Ramos (cell line): ENCODE data around the gene OPCML.
"Not testable (repeated sequence)": the region's sequence is repeated elsewhere in the genome, so short reads cannot be mapped to it uniquely, and the experiment has no call there.

Source experiments
- in situ Hi-C: fragments of 300-500 bp; cut with MboI; formaldehyde crosslinking; loops from one replicate; pipeline ENCODE4 v1.14.3; 2022; ENCODE audit warnings: low sequenced_read_pairs; ENCODE audit not compliant: unreplicated experiment

The OPCML gene

DNA sequence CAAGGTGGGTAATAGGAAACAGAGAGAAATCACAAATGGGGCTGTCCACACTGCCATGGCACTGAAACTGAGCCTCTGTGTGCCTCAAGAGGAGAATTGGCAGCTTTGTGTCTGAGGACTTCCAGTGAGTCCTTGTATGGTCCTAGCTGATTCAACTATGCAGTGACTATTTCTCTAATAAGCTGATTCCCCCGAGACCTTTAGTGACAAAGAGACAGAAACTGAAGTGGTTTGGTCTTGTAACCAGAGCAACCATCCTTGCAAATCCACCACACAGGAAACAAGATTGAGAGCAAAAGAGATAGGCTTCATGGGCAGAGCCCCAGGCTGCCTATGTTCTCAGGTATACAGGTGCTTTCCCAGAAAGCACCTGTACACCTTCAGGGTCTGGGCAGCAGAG lies 1123.4 kb downstream of the OPCML start:
- in situ Hi-C loops = no loop called here

DNA sequence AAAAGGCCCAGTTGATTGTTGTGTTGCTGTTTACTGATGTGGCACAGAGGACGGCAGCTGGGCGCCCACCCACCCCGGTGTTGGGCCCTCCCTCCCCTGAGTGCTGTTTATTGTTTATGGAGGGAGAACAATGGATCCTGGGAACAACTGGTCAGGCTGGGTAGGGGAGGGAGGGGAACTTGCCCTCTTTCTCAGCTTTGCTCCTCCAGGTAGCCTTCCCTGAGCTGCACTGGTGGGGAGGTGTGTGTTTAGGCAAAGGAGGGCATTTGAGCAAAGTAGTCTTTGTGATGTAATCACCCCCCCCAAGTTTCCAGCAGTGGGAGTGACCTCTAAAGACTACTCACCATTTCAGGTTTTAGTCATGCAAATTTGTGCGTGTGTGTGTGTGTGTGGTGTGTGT lies 1126.6 kb downstream of the OPCML start:
- in situ Hi-C loops = no loop called here

DNA sequence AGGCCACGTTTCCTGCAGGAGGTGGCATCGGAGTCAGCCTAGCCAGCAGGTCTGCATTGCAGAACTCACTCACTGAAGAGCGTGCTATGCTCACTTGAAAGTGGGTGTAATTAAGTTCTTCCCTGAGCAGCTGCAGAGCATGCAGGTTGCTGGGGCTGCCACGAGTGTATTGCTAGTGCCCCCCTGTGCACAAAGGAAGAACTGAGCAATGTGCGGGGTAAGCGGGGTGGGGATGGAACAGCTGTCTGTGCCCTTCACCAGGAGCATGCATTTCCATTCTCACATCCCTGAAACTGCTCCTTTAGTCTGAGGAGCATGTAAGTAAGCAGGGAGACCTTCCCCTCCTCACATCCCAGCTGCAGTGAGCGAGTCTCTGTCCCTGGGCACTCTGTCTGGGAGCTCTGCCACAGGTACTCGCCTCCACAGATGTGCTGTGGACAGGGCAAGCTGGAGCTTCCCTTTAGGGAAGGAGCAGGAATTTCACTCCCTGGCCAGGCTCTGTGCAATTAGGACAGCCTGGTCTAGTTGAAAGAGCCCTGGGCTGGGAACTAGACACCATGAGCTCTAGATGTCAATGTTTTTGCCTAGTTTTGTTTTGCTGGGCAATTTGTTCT lies 1130.1 kb downstream of the OPCML start:
- in situ Hi-C loops = no loop called here

DNA sequence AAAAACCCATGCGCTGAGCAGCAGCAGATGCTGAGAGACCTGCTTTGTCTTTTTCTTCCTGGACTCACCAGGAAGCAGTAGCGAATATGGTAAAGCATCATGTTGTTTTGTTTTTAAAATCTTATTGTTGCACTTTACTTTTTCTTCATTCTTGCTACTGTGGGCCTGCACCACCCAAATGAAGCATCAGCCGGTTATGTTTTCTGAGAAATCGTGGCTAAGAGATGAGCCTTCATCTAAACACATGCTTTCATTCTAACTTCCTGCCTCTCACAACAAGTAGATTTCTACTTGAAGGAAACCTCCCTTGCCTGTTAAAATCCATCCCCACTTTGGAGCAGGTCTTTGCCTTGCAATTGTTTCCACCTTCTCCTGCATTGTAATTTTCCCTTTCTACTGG lies 1136.0 kb downstream of the OPCML start:
- in situ Hi-C loops = no loop called here

DNA sequence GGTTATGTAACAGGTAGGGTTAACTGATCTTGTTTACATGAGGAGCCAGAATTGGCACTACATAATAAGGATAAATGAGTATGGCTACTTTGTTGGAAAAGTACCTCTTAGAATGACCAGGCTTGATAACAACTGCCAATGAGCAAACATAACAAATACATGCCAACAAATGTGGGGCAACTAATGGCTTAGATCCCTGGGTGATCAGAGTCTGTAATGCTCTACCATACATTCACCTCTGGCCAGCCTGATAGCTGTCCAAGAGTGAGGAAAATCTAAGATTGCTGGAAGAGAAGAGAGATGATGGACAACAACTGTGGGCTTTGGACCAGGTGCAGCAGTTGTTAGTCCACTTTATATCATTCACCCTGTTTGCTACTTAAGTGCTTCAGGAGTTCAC lies 1136.9 kb downstream of the OPCML start:
- in situ Hi-C loops = no loop called here

DNA sequence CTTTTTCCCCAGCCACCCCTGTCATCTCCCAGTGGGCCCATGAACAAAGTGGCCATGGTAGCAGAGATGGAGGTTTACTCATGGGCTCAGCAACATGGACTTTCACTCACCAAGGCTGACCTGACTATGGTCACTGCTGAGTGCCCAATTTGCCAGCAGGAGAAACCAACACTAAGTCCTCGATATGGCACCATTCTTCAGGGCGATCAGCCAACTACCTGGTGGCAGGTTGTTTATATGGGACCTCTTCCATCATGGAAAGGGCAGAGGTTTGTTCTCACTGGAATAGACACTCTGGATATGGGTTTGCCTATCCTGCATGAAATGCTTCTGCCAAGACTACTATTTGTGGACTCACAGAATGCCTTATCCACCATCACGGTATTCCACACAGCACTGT lies 1152.8 kb downstream of the OPCML start:
- in situ Hi-C loops = no loop called here

DNA sequence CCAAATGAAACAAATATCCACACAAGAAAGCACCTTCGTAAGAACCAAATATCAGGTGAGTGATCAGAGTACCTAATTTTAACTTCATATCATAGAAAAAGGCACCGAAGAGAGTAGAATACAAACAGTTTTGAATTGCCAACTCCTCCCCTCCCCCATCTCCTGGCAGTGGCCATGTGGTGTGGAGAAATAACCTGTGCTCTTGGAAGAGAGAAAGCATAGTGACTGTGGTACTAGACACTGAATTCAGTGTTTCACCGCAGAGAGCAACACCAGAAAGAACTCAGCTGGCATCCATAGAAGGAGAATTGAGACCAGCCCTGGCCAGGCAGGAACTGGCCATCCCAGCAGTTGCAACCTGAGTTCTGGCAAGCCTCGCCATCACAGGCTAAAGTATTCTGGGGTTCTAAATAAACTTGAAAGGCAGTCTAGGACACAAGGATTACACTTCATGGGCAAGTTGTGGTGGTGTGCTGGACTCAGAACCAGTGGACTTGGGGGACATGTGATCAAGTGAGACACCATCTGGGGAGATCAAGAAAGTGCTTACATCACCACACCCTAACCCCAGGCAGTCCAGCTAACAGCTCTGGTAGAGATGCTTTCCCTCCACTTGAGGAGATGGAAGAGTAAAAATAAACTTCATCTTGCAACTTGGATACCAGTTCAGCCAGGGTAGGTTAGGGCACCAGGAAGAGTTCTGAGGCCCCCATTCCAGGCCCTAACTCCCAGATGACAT lies 1158.7 kb downstream of the OPCML start:
- in situ Hi-C loops = no loop called here

DNA sequence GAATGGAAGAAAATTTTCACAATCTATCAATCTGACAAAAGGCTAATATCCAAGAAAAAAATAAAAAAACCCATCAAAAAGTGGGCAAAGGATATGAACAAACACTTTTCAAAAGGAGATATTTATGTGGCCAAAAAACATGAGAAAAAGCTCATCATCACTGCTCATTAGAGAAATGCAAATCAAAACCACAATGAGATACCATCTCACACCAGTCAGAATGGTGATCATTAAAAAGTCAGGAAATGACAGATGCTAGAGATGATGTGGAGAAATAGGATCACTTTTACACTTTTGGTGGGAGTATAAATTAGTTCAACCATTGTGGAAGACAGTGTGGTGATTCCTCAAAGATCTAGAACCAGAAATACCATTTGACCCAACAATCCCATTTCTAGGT lies 1162.2 kb downstream of the OPCML start:
- in situ Hi-C loops = not testable (repeated sequence)

DNA sequence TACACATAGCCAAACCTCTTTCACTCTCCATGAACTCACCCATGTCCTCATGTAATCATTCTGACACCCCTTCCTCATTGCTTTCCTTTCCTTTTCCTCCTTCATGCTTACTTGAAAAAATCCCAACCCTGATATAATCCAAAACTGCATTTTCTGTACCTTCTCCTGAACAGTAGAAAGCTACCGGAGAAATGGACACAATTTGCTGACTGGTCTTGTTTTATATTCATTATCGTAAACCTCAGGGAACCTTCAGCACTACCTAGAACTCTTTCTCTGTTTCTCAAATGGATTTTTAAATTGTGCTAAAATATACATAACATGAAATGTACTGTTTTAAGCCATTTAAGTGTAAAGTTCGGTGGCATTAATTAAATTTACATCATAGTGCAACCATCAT lies 1165.0 kb downstream of the OPCML start:
- in situ Hi-C loops = no loop called here

DNA sequence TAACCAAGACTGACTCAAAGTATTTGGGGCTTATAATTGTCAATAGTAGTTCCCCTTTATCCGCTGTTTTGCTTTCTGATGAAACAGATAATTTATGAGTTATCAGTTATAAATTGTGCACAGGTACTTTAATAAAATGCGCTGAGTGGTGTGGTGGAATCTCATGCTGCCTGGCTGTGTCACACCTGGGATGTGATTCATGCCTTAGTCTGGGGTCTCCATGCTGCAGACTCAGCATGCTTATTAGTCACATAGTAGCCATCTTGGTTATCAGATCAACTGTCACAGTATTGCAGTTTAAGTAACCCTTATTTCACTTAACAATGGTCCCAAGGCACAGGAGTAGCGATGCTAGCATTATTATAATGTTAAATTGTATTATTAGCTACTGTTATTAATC lies 1166.7 kb downstream of the OPCML start:
- in situ Hi-C loops = no loop called here
